ENCODE measurements around the gene KLHL29. TPM values are rescaled to one million over a fixed set of nuclear protein-coding genes. Genes with fewer than 3 reads are reported as not detected.

The KLHL29 gene
- total RNA-seq, 1 experiment from 2014 or later = 7.7 TPM

GRCh38 chr2:23498943-23499342 lies 114.0 kb downstream of the KLHL29 start:
- H3K4me3 ChIP-seq (ENCODE audit: low read depth in 2 of 2, low read length in 2 of 2) = no peak overlapping the region
- no peaks in the 10 kb centered on the region for H3K4me1 ChIP-seq (ENCODE audit: control insufficient read depth, insufficient read depth, low read length)
- no peaks in the 10 kb centered on the region for H3K36me3 ChIP-seq (ENCODE audit: control insufficient read depth, insufficient read depth, low read length)
- DNase-seq (ENCODE audit: low read depth, low spot score) = no peak
- no peak for ATAC-seq
- TF ChIP-seq POLR2AphosphoS5 (IDR thresholded peaks at IDR 0.05; ENCODE audit: low read depth, low read length) = no peak
- TF ChIP-seq REST (IDR thresholded peaks at IDR 0.05; ENCODE audit: insufficient read depth in 1 of 2, low read depth in 2 of 2, low read length in 1 of 2) = no peak
- no peak for TF ChIP-seq TCF7L2 (IDR thresholded peaks at IDR 0.05; ENCODE audit: low read depth, low read length)
- no peak for TF ChIP-seq SIN3A (IDR thresholded peaks at IDR 0.05; ENCODE audit: borderline replicate concordance, insufficient read depth, low read depth, low read length)
- no peak for TF ChIP-seq CTCF (IDR thresholded peaks at IDR 0.05)
- CTCF ChIA-PET = no interaction called here
- BruUV-seq (replicated peaks) = no TSS peak
- in situ Hi-C loops (cut with HindIII; ENCODE audit: low pct_unique_long_range_greater_than_20kb, low sequenced_read_pairs) = no loop called here
- H3K27me3 ChIP-seq (ENCODE audit: control insufficient read depth, insufficient read depth, low read length) = no peaks in the 10 kb centered on the region
- intact Hi-C loops (cut with micrococcal nuclease; ENCODE audit: unreplicated experiment) = no loop called here
- POLR2A ChIA-PET = no interaction called here
- H3K27ac ChIP-seq (ENCODE audit: low read length) = no peak overlapping the region
- H3K9me3 ChIP-seq (ENCODE audit: control insufficient read depth, insufficient read depth, low read depth, low read length) = no peaks in the 10 kb centered on the region

- ChIA-PET POLR2A (no interaction called here), CTCF (no interaction called here)
- TF ChIP-seq REST (IDR thresholded peaks at IDR 0.05; ENCODE audit: insufficient read depth in 1 of 2, low read depth in 2 of 2, low read length in 1 of 2) = no peak
- no peak for TF ChIP-seq SIN3A (IDR thresholded peaks at IDR 0.05; ENCODE audit: borderline replicate concordance, insufficient read depth, low read depth, low read length)
- no peak for TF ChIP-seq TCF7L2 (IDR thresholded peaks at IDR 0.05; ENCODE audit: low read depth, low read length)
- TF ChIP-seq CTCF (IDR thresholded peaks at IDR 0.05) = no peak
- no peak for DNase-seq (ENCODE audit: low read depth, low spot score)
- H3K27me3 ChIP-seq (ENCODE audit: control insufficient read depth, insufficient read depth, low read length) = no peaks in the 10 kb centered on the region
- no TSS peak for BruUV-seq (replicated peaks)
- no peak overlapping the region for H3K4me3 ChIP-seq (ENCODE audit: low read depth in 2 of 2, low read length in 2 of 2)
- ATAC-seq = no peak
- in situ Hi-C loops (cut with HindIII; ENCODE audit: low pct_unique_long_range_greater_than_20kb, low sequenced_read_pairs) = no loop called here
- no peaks in the 10 kb centered on the region for H3K9me3 ChIP-seq (ENCODE audit: control insufficient read depth, insufficient read depth, low read depth, low read length)
- H3K27ac ChIP-seq (ENCODE audit: low read length) = no peak overlapping the region
- intact Hi-C loops (cut with micrococcal nuclease; ENCODE audit: unreplicated experiment) = no loop called here
- no peaks in the 10 kb centered on the region for H3K36me3 ChIP-seq (ENCODE audit: control insufficient read depth, insufficient read depth, low read length)
- H3K4me1 ChIP-seq (ENCODE audit: control insufficient read depth, insufficient read depth, low read length) = no peaks in the 10 kb centered on the region
Measured at GRCh38 chr2:23499439-23499838, 114.5 kb downstream of the KLHL29 start.

Measured in Panc1 (cell line).